GM19193 (cell line): ENCODE data around the gene GLS.

Source experiments
- POLR2A ChIP-seq: IDR thresholded peaks from 4 replicates; pipeline ENCODE4 v1.6.1; 2011; ENCODE audit not compliant: insufficient read depth, insufficient read length; ENCODE audit errors: extremely low read depth

The GLS gene

DNA sequence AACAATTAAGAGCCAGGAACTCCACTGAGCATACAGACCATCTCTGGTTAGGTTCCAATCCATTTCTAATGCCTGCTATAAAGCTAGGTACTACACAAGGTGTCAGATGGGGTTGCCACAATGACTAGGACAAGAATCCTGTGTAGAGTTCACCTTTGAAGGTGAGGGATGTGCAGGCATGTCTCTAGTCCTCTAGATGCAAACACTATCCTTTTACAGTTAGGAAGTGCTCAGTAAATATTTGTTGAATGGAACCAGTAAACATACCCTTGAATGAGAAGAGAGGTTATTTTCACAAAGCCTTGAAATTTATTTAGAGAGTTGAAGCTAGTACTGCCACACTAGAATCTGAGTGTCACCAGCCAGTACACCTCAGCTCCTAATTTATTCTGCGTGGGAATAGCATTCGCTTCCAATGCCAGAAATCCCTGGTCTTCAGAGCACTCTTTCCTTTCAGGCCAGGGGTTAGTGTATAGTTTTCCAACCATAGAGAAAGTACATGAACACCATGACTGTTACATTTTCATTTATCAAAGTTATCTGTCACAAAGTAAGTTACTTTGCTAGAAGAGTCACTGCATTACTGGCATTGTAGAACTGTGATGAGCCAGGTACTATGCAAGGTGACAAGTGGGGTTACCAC lies 85.1 kb downstream of the GLS start:
- no peak for TF ChIP-seq POLR2A

- TF ChIP-seq POLR2A, result no peak
These were observed 87.9 kb downstream of the GLS start for GRCh38 chr2:190968522-190968921.

GRCh38 chr2:190970160-190970559 lies 89.5 kb downstream of the GLS start:
- no peak for TF ChIP-seq POLR2A

DNA sequence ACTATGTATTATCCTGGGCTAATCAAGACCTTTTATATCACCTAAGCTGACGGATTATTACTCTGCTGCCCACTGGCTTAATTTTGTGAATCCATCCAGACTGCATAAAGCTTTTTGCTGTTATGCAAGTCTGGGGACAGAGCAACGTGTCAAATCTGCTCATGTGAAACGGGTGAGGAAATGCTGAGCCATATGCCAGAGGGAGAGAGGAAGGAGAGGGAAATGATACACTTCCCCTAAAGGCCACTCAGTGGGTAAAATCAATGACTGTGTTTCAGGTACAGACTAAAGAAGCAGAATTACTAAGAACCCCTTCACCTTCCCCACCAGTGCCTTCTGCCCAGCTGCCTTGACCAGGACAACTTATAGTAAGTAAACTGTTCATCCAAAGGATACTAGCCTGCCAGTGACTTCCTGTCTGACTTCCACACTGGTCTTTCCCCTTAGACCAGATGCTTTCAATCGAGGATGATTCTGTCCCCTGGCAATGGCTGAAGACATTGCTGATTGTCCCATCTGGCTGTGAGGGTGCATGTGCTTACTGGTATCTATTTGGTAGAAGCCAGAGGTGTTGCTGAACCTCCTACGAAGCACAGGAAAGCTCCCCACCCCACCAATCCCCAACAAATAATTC lies 90.4 kb downstream of the GLS start:
- peak; percentile 47 for TF ChIP-seq POLR2A

- no peak for TF ChIP-seq POLR2A
These were observed 91.6 kb downstream of the GLS start for GRCh38 chr2:190972213-190972612.

- no peak for TF ChIP-seq POLR2A
These were observed 92.2 kb downstream of the GLS start for GRCh38 chr2:190972846-190973245.

- TF ChIP-seq POLR2A, result no peak
These were observed 92.6 kb downstream of the GLS start for GRCh38 chr2:190973262-190973661.

GRCh38 chr2:190973726-190974628 lies 93.4 kb downstream of the GLS start:
- TF ChIP-seq POLR2A, result no peak

GRCh38 chr2:190974629-190975361 lies 94.2 kb downstream of the GLS start:
- peak; percentile 39 for TF ChIP-seq POLR2A

DNA sequence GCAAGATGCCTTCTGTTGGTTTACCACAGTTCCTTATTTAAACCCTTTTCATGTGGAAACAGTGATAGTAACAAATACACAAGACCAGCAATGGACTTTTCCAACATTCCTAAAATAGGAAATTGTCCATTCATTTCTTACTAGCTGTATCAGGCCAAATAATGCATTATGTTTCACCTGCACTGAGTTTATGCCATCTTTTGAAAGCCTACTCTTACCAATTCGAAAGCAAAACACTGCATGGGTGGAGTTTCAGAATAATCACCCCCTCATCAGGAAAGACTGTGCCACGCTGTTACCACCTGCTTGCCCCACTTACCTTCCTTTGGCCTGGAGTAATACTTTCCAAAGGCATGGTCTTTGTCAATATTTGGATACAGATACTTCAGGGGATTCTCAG lies 95.9 kb downstream of the GLS start:
- TF ChIP-seq POLR2A, result no peak

- peak; percentile 27 for TF ChIP-seq POLR2A
These were observed 96.9 kb downstream of the GLS start for GRCh38 chr2:190977505-190977904.

GRCh38 chr2:190978389-190979053 lies 97.9 kb downstream of the GLS start:
- TF ChIP-seq POLR2A, result peak; percentile 28

- no peak for TF ChIP-seq POLR2A
These were observed 99.4 kb downstream of the GLS start for GRCh38 chr2:190979906-190980629.
